ENCODE measurements around the gene MICB.

Gene MICB

GRCh38 chr6:31513456-31514165, 15.7 kb downstream of the MICB start:
- no peak for DNase-seq

GRCh38 chr6:31521835-31522234, 23.9 kb downstream of the MICB start:
- DNase-seq = no peak

GRCh38 chr6:31525553-31525931, 27.6 kb downstream of the MICB start:
- DNase-seq = no peak

- no peak for DNase-seq
These were observed 28.1 kb downstream of the MICB start for GRCh38 chr6:31525932-31526591.

GRCh38 chr6:31528307-31528777, 30.4 kb downstream of the MICB start:
- DNase-seq = no peak

GRCh38 chr6:31528821-31529328, 30.9 kb downstream of the MICB start, which contains the start of gene MCCD1:
TSS of gene MCCD1 (plus strand) at chr6:31528962. CDS start at chr6:31529015, 53 bp downstream.
- DNase-seq = no peak

DNA sequence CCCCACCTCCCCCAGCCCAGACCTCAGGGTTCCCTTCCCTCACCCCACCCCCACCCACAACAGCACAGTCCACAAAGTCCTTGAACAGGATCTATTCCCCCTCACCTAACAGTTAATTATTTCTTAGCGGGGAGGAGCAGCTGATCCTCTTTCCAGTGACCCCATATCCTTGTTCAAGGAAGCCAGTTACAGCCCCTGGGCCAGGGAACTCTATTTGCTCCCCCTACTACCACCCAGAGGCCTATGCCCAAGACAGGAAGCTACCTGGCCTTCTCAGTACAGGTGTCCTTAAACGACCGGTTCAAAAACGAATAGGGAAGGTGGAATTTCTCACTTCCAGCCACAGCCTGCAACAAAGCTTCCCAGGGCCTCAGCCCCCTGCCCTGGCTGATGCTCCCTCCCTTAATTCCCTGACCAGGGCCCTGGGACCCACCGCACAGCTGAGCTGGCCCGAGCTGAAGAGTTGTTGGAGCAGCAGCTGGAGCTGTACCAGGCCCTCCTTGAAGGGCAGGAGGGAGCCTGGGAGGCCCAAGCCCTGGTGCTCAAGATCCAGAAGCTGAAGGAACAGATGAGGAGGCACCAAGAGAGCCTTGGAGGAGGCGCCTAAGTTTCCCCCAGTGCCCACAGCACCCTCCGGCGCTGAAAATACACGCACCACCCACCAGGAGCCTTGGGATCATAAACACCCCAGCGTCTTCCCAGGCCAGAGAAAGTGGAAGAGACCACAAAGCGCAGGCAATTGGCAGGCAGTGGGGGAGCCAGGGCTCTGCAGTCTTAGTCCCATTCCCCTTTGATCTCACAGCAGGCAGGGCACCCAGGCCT, 31.6 kb downstream of the MICB start:
- no peak for DNase-seq

GRCh38 chr6:31530659-31531058, 32.7 kb downstream of the MICB start:
- DNase-seq = no peak

DNA sequence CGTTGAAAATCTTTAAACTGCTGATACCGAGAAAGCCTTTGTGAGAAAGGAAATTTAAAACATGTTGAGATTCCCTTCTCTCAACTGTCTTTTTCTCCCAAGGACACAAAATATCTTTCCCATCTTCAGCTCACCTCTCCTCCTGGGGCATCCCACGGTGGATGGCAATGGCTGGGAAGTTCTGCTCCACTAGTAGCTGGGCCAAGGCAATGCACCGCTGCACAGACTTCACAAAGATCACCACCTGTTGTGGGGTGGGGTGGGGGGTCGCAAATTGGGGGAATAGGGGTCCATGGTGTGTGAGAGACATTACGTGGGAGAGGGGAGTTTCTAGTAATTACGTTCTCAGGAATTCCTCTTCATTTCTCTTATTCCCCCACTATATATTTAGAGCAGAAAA, 33.2 kb downstream of the MICB start:
- DNase-seq = no peak

GRCh38 chr6:31531771-31532643, 34.1 kb downstream of the MICB start:
- DNase-seq = no peak

GRCh38 chr6:31532644-31533454, 34.9 kb downstream of the MICB start:
- DNase-seq = no peak

GRCh38 chr6:31533455-31533841, 35.5 kb downstream of the MICB start:
- DNase-seq = no peak

DNA sequence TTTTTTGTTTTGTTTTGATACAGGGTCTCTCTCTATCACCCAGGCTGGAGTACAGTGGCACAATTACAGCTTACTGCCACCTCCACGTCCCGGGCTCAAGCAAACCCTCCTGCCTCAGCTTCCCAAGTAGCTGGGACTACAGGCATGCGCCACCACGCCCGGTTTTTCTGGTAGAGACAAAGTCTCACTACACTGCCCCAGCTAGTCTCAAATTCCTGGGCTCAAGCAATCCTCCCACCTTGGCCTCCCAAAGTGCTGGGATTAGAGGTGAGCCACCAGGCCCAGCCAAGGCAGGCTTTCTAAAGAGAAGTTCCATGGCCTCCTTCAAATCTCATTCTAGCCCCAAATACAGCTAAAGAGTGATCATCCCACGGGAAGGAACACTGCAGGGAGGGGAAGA, 36.1 kb downstream of the MICB start:
- no peak for DNase-seq

GRCh38 chr6:31534521-31535040, 36.6 kb downstream of the MICB start:
- DNase-seq = no peak

- DNase-seq = no peak
These were observed 37.8 kb downstream of the MICB start for GRCh38 chr6:31535538-31536324.

DNA sequence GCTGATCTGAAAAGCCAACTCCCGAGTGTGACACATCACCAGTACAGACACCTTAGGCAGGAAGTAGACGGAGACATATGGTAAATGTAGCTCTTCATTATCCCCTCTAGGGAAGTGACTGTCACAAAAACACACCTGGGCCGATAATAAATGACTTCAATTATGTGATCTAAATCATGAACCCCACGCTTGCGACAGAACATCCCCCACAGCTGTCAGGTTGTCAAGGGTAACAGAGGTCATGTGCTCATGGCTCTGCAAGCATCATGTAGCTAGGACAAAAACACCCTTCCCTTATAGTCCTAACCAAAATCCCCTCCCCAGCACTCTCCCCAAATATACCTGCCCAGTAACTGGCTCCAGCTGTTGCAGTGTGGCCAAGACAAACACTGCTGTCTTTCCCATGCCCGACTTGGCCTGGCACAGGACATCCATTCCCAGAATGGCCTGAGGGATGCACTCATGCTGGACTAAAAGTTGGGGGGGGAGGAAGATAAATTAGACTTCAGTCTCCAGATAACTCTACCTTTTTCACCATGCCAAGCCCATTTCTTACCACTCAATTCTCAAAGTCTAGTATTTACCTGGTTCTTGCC, 41.0 kb downstream of the MICB start:
- DNase-seq = peak; percentile 47

- no peak for DNase-seq
These were observed 42.7 kb downstream of the MICB start for GRCh38 chr6:31540640-31541039.

DNA sequence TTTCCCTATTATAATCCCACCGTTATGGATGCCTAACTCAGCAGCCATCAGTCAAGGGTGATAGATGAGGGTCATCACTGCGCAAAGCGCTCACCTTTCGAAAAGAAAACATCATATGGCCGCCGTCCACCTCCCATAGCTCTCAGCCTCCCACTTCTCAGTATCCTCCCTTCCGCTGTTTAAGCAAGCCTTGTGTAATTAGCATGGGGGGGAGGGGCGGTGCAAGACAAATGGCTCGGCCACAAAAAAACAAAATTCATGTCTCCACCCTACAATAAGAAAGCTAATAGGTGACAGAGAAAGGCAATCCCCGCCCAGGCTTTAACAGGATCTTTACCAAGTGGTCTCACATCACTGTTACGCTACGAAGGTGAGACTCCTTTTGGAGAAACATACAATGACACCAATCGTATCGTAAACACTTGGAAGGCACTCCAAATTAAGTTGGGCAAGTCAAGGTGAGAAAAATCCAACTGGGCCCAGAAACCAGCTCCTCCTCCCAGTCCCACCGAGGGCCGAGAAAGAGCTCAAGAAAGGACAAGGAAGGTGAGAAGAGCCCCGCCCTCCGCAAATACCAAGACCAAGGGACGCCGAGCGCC, 43.2 kb downstream of the MICB start:
- peak; percentile 85 for DNase-seq
